K562 (cell line): ENCODE data around the gene CRY2. TPM values are rescaled to one million over a fixed set of nuclear protein-coding genes. Genes with fewer than 3 reads are reported as not detected.

ENCODE experiments used
- ATAC-seq: fragments of 200-7000 bp; cut with Tn5 transposase; 3 replicates; pipeline ENCODE4 v1.9.1; 2020; ENCODE audit warnings: moderate library complexity
- BruUV-seq: library from RNA; stranded (reverse); fragments of 400-500 nt; replicated peaks from 2 replicates; lab custom pipeline; 2021; lab: Mats Ljungman, UMichigan
- CTCF ChIA-PET: fragments of 300-600 bp; formaldehyde crosslinking; extraction: SDS; loops from one replicate; lab custom pipeline; 2021; ENCODE audit warnings: low intra/inter-chr PET ratio; lab: Yijun Ruan, JAX
- POLR2A ChIA-PET: fragments of 300-600, 350-650 bp; sonication (Branson Sonifier 250); formaldehyde crosslinking; extraction: SDS; loops from one replicate; lab custom pipeline; 2021; ENCODE audit warnings: antibody characterized with exemption, inconsistent platforms; lab: Yijun Ruan, JAX
- DNase-seq, 4 experiments: peaks; one replicate each; pipeline versions ENCODE4 v3.0.0 to v3.0.0-alpha.2; 2011 to 2018; ENCODE audit warnings: low spot score in 3 of 4, mixed read lengths in 3 of 4; ENCODE audit errors: extremely low read depth in 1 of 4
- FAIRE-seq: peaks from 2 replicates; lab custom pipeline; 2011; peaks lifted over from hg19 to GRCh38; lab: Jason Lieb, UNC
- H2AFZ ChIP-seq: 2 replicates; pipeline ENCODE4 v1.6.0; 2011; ENCODE audit warnings: low read depth, low read length, control low read depth, inconsistent platforms
- H3K27ac ChIP-seq: fragments of 200-600 bp; 3 replicates; pipeline ENCODE4 v1.8.0; 2011; ENCODE audit warnings: low read depth, mild to moderate bottlenecking, control low read depth, inconsistent platforms, low read length, moderate library complexity, mixed read lengths; ENCODE audit errors: extremely low read depth
- H3K27me3 ChIP-seq, 2 experiments: fragments of 300-600 bp in 1 of 2; 2 replicates in 1 of 2; 3 replicates in 1 of 2; pipeline versions ENCODE4 v1.6.0 to v1.8.0; 2011; ENCODE audit warnings: inconsistent platforms in 2 of 2, low read length in 2 of 2, mild to moderate bottlenecking in 1 of 2, mixed read lengths in 1 of 2, moderate library complexity in 1 of 2; ENCODE audit not compliant: control insufficient read depth in 2 of 2, insufficient read depth in 2 of 2
- H3K36me3 ChIP-seq: fragments of 300-600 bp; 3 replicates; pipeline ENCODE4 v1.8.0; 2011; ENCODE audit warnings: mild to moderate bottlenecking, low read length, inconsistent platforms; ENCODE audit not compliant: control insufficient read depth, insufficient read depth
- H3K4me1 ChIP-seq, 2 experiments: fragments of 200-600 bp in 1 of 2; replicated peaks in 1 of 2; 2 replicates in 1 of 2; 3 replicates in 1 of 2; pipeline versions ENCODE4 v1.5.1 to v1.8.0; 2011; ENCODE audit warnings: inconsistent platforms in 2 of 2, low read length in 2 of 2, mild to moderate bottlenecking in 1 of 2, mixed read lengths in 1 of 2, moderate library complexity in 1 of 2; ENCODE audit not compliant: control insufficient read depth in 2 of 2, insufficient read depth in 2 of 2
- H3K4me2 ChIP-seq: 2 replicates; pipeline ENCODE4 v1.6.1; 2011; ENCODE audit warnings: low read length, control low read depth, inconsistent platforms, mixed read lengths; ENCODE audit not compliant: insufficient read depth
- H3K4me3 ChIP-seq: fragments of 200-600 bp; sonication (generic), shearing (Covaris generic); 2 replicates; pipeline ENCODE4 v1.5.1; 2016; ENCODE audit warnings: control low read depth, inconsistent platforms
- H3K79me2 ChIP-seq: fragments of 200-600 bp; 3 replicates; pipeline ENCODE4 v1.8.0; 2011; ENCODE audit warnings: low read length, inconsistent platforms; ENCODE audit not compliant: control insufficient read depth, insufficient read depth
- H3K9ac ChIP-seq, 2 experiments: 2 replicates each; pipeline versions ENCODE4 v1.6.0 to v1.6.1; 2011; ENCODE audit warnings: low read depth in 2 of 2, low read length in 2 of 2, control low read depth in 1 of 2, inconsistent platforms in 1 of 2, mild to moderate bottlenecking in 1 of 2, mixed read lengths in 1 of 2; ENCODE audit not compliant: insufficient read depth in 1 of 2
- H3K9me1 ChIP-seq: one replicate; pipeline ENCODE4 v1.6.0; 2011; ENCODE audit warnings: inconsistent platforms, mild to moderate bottlenecking, low read length, moderate library complexity; ENCODE audit not compliant: control insufficient read depth, insufficient read depth
- H3K9me3 ChIP-seq: replicated peaks from 2 replicates; pipeline ENCODE4 v1.5.1; 2011; ENCODE audit warnings: low read depth, low read length, inconsistent platforms; ENCODE audit not compliant: control insufficient read depth, insufficient read depth
- H4K20me1 ChIP-seq: replicated peaks from 2 replicates; pipeline ENCODE4 v1.6.1; 2011; ENCODE audit warnings: low read length, inconsistent platforms, mixed read lengths; ENCODE audit not compliant: control insufficient read depth, insufficient read depth
- ETV1 ChIP-seq: fragments of 450-650 bp; conservative IDR thresholded peaks from 2 replicates; pipeline ENCODE4 v1.6.1; 2016; ENCODE audit warnings: missing genetic modification characterization, control low read depth, low read depth, missing compliant biosample characterization
- FOXA3 ChIP-seq, 2 experiments: fragments of 450-650 bp in 1 of 2; sonication (generic) in 1 of 2; formaldehyde crosslinking; IDR thresholded peaks in 1 of 2; conservative IDR thresholded peaks in 1 of 2; 2 replicates each; pipeline versions ENCODE4 v1.4.0 to v1.8.0; 2020 to 2022; ENCODE audit warnings: mild to moderate bottlenecking in 2 of 2, missing genetic modification reagents in 1 of 2
- HMGN3 ChIP-seq: IDR thresholded peaks from 2 replicates; pipeline ENCODE4 v1.6.1; 2011; ENCODE audit warnings: borderline replicate concordance, low read depth, mild to moderate bottlenecking, mixed read lengths, low read length; ENCODE audit not compliant: insufficient read length; ENCODE audit errors: extremely low read depth
- RAD21 ChIP-seq, 2 experiments: fragments of 250-450 bp in 1 of 2; fragments of 450-650 bp in 1 of 2; sonication (Bioruptor Pico) in 1 of 2; formaldehyde crosslinking in 1 of 2; IDR thresholded peaks in 1 of 2; conservative IDR thresholded peaks in 1 of 2; 2 replicates each; pipeline versions ENCODE4 v1.4.0 to v1.8.0; 2020 to 2022; ENCODE audit warnings: mild to moderate bottlenecking in 2 of 2, moderate library complexity in 1 of 2
- SIN3A ChIP-seq, 2 experiments: fragments of 150-350 bp in 1 of 2; IDR thresholded peaks; 2 replicates each; pipeline ENCODE4 v1.6.1; 2011 to 2016; ENCODE audit warnings: borderline replicate concordance in 2 of 2, low read depth in 2 of 2, low read length in 2 of 2, mild to moderate bottlenecking in 2 of 2, moderate library complexity in 2 of 2; ENCODE audit not compliant: control insufficient read depth in 1 of 2
- TAL1 ChIP-seq: fragments of 450-650 bp; IDR thresholded peaks from 2 replicates; pipeline ENCODE4 v1.6.1; 2016; ENCODE audit warnings: mild to moderate bottlenecking
- TCF3 ChIP-seq: sonication (generic); formaldehyde crosslinking; IDR thresholded peaks from 2 replicates; pipeline ENCODE4 v1.4.0; 2020; ENCODE audit warnings: mild to moderate bottlenecking, missing genetic modification reagents
- ZC3H8 ChIP-seq: fragments of 450-650 bp; IDR thresholded peaks from 2 replicates; pipeline ENCODE4 v1.6.1; 2017
- ZNF165 ChIP-seq: fragments of 250-450 bp; sonication (Bioruptor Pico); IDR thresholded peaks from 2 replicates; pipeline ENCODE4 v1.4.0; 2020; ENCODE audit warnings: borderline replicate concordance
- ZNF354B ChIP-seq: fragments of 250-450 bp; sonication (Bioruptor Pico); IDR thresholded peaks from 2 replicates; pipeline ENCODE4 v1.4.0; 2020
- ZSCAN29 ChIP-seq: fragments of 450-650 bp; IDR thresholded peaks from 2 replicates; pipeline ENCODE4 v1.6.1; 2017
- WGBS: fragments of 100-300 bp; shearing (Covaris generic); methylation state at CpG from one replicate; pipeline ENCODE4 v1.1.6; 2016; ENCODE audit warnings: low coverage, mixed read lengths; ENCODE audit not compliant: insufficient coverage; ENCODE audit errors: missing lambda C conversion rate; 5-methylcytosine and 5-hydroxymethylcytosine counted together
- in situ Hi-C: fragments of 300-500 bp; cut with MboI; formaldehyde crosslinking; loops from 4 replicates; pipeline ENCODE4 v1.15.0; 2018; ENCODE audit warnings: inconsistent platforms, mixed read lengths
- intact Hi-C: fragments of 100-400 bp; cut with micrococcal nuclease; formaldehyde crosslinking; loops from 2 replicates; pipeline ENCODE4 v1.14.2; 2022
- polyA plus RNA-seq, 8 experiments: library from polyadenylated mRNA; depleted of rRNA in 4 of 8; stranded (reverse) in 5 of 8; unstranded in 3 of 8; fragments of >200 nt; fragmentation: Nextera tagmentation in 2 of 8; fragmentation: Illumina TruSeq in 1 of 8; extraction: Ambion mirVana in 2 of 8; extraction: Trizol in 1 of 8; gene quantifications; 2 replicates each; pipeline versions ENCODE4 v1.2.1 to v1.2.3, GENCODE V29; 2011 to 2014; ENCODE audit warnings: inconsistent platforms in 1 of 8, missing spikeins in 1 of 8
- total RNA-seq, 7 experiments: library from RNA; depleted of rRNA in 6 of 7; stranded (reverse); fragments of >200 nt in 6 of 7; fragmentation: Illumina TruSeq in 2 of 7; extraction: Trizol in 2 of 7; gene quantifications; 2 replicates each; pipeline versions ENCODE4 v1.2.1 to v1.2.3, GENCODE V29; 2011 to 2021; ENCODE audit warnings: low replicate concordance in 1 of 7
- TF ChIP-seq, protein P1 (sequence below): conservative IDR thresholded peaks from 2 replicates; pipeline ENCODE4 v1.6.1; 2011; ENCODE audit warnings: low read depth, mild to moderate bottlenecking, low read length; ENCODE audit not compliant: control insufficient read depth
- TF ChIP-seq, protein P2 (sequence below): sonication (generic); formaldehyde crosslinking; IDR thresholded peaks from 2 replicates; pipeline ENCODE4 v1.8.0; 2023; ENCODE audit warnings: missing genetic modification reagents, mild to moderate bottlenecking, borderline replicate concordance

CRY2 gene
- total and polyA plus RNA-seq, 9 of the 15 experiments (the other 6 are each of a cell fraction or from before 2014, with no cell fraction given), result 2.3 to 23.9 (median 14.8) TPM

DNA sequence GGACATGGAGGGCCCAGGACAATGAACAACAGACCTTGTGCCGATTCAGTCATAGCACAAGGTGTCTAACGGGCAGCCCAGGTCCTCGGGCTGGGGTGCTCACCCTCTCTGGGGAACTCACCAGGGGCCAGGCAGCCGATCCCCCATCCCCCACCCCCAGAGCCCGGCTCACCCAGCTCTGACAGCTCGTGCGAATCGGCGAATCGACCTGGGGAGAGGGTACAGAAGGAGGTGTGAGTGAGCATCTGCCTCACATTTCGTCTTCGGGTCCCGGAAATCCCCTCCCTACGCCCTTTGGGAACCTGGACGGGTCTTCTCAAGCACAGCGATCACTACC is 70.0 kb downstream of the CRY2 start:
- no peaks in the 10 kb centered on the region for H3K27me3 ChIP-seq
- FAIRE-seq (no peak), DNase-seq (peak in 1 of 4 experiments; percentile 37), ATAC-seq (no peak)
- peak overlapping the region; percentile 88 for H3K27ac ChIP-seq
- no TSS peak for BruUV-seq
- in situ Hi-C loops (no loop called here), intact Hi-C loops (no loop called here)
- H3K9me1 ChIP-seq, result no peaks in the 10 kb centered on the region
- peak overlapping the region; percentile 72 for H3K4me3 ChIP-seq
- H3K4me2 ChIP-seq, result peak overlapping the region; percentile 94
- peaks cover 14% of the 10 kb centered on the region for H3K79me2 ChIP-seq
- WGBS, result 1% methylated on average over 16 of the region's 16 CpGs
- POLR2A ChIA-PET, result interaction anchor here (0.7 to 0.9 kb wide), 3 partner anchors 16 to 264 kb away, joined by 3 read pairs; no protein-coding TSS in a partner anchor
- CTCF ChIA-PET, result no interaction called here
- H3K4me1 ChIP-seq, result peaks cover 6 to 45% of the 10 kb centered on the region in 2 experiments; a peak in 4 of 5 replicates
- TF ChIP-seq SIN3A (IDR thresholded peaks at IDR 0.05; ENCODE audit: borderline replicate concordance in 2 of 2, control insufficient read depth in 1 of 2, low read depth in 2 of 2, low read length in 2 of 2) (0 out of 4 replicates have a peak, but pooled peaks of 1 of the 2 experiments have one; percentile 15), ZSCAN29 (no peak), HMGN3 (peak; percentile 3), ZNF354B (CRISPR knock-in tag) (no peak), ETV1 (tag) (no peak), TAL1 (no peak), FOXA3 (CRISPR knock-in tag; conservative IDR thresholded peaks at IDR 0.05 in 1 of 2, IDR thresholded peaks at IDR 0.05 in 1 of 2) (no peak), ZC3H8 (no peak), ZNF165 (CRISPR knock-in tag) (no peak), TCF3 (CRISPR knock-in tag) (no peak), RAD21 (CRISPR knock-in tag; conservative IDR thresholded peaks at IDR 0.05 in 1 of 2, IDR thresholded peaks at IDR 0.05 in 1 of 2) (no peak)
- TF ChIP-seq, protein P1, sequence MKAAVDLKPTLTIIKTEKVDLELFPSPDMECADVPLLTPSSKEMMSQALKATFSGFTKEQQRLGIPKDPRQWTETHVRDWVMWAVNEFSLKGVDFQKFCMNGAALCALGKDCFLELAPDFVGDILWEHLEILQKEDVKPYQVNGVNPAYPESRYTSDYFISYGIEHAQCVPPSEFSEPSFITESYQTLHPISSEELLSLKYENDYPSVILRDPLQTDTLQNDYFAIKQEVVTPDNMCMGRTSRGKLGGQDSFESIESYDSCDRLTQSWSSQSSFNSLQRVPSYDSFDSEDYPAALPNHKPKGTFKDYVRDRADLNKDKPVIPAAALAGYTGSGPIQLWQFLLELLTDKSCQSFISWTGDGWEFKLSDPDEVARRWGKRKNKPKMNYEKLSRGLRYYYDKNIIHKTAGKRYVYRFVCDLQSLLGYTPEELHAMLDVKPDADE, result 0 out of 2 replicates have a peak, but pooled peaks have one; percentile 7
- TF ChIP-seq, protein P2, sequence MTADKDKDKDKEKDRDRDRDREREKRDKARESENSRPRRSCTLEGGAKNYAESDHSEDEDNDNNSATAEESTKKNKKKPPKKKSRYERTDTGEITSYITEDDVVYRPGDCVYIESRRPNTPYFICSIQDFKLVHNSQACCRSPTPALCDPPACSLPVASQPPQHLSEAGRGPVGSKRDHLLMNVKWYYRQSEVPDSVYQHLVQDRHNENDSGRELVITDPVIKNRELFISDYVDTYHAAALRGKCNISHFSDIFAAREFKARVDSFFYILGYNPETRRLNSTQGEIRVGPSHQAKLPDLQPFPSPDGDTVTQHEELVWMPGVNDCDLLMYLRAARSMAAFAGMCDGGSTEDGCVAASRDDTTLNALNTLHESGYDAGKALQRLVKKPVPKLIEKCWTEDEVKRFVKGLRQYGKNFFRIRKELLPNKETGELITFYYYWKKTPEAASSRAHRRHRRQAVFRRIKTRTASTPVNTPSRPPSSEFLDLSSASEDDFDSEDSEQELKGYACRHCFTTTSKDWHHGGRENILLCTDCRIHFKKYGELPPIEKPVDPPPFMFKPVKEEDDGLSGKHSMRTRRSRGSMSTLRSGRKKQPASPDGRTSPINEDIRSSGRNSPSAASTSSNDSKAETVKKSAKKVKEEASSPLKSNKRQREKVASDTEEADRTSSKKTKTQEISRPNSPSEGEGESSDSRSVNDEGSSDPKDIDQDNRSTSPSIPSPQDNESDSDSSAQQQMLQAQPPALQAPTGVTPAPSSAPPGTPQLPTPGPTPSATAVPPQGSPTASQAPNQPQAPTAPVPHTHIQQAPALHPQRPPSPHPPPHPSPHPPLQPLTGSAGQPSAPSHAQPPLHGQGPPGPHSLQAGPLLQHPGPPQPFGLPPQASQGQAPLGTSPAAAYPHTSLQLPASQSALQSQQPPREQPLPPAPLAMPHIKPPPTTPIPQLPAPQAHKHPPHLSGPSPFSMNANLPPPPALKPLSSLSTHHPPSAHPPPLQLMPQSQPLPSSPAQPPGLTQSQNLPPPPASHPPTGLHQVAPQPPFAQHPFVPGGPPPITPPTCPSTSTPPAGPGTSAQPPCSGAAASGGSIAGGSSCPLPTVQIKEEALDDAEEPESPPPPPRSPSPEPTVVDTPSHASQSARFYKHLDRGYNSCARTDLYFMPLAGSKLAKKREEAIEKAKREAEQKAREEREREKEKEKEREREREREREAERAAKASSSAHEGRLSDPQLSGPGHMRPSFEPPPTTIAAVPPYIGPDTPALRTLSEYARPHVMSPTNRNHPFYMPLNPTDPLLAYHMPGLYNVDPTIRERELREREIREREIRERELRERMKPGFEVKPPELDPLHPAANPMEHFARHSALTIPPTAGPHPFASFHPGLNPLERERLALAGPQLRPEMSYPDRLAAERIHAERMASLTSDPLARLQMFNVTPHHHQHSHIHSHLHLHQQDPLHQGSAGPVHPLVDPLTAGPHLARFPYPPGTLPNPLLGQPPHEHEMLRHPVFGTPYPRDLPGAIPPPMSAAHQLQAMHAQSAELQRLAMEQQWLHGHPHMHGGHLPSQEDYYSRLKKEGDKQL (CRISPR knock-in tag), result no peak
- no peaks in the 10 kb centered on the region for H4K20me1 ChIP-seq
- H3K9me3 ChIP-seq, result no peaks in the 10 kb centered on the region
- H3K9ac ChIP-seq, result peak overlapping the region; percentile 79 to 93
- peak overlapping the region; percentile 89; the same call in 1 of the 2 replicates for H2AFZ ChIP-seq
- peaks cover 35% of the 10 kb centered on the region; the same call in 2 of the 3 replicates for H3K36me3 ChIP-seq
